Breast epithelium (tissue), 3 donors: ENCODE measurements around the gene PLEKHG4B.

ENCODE experiments used
- POLR2A ChIP-seq: fragments of 450-650 bp; IDR thresholded peaks from one replicate; pipeline ENCODE4 v1.6.1; 2016; ENCODE audit warnings: antibody characterized with exemption, mild to moderate bottlenecking, moderate library complexity
- POLR2AphosphoS5 ChIP-seq, 3 donors: sonication (generic); formaldehyde crosslinking; IDR thresholded peaks; one replicate each; pipeline ENCODE4 v1.6.1; 2017; ENCODE audit warnings: antibody characterized with exemption in 3 of 3
- TF ChIP-seq, protein P1 (sequence below), 3 donors: fragments of 450-650 bp; IDR thresholded peaks; one replicate each; pipeline ENCODE4 v1.5.1; 2016 to 2017; ENCODE audit warnings: antibody characterized with exemption in 3 of 3, mild to moderate bottlenecking in 3 of 3, moderate library complexity in 3 of 3

DNA sequence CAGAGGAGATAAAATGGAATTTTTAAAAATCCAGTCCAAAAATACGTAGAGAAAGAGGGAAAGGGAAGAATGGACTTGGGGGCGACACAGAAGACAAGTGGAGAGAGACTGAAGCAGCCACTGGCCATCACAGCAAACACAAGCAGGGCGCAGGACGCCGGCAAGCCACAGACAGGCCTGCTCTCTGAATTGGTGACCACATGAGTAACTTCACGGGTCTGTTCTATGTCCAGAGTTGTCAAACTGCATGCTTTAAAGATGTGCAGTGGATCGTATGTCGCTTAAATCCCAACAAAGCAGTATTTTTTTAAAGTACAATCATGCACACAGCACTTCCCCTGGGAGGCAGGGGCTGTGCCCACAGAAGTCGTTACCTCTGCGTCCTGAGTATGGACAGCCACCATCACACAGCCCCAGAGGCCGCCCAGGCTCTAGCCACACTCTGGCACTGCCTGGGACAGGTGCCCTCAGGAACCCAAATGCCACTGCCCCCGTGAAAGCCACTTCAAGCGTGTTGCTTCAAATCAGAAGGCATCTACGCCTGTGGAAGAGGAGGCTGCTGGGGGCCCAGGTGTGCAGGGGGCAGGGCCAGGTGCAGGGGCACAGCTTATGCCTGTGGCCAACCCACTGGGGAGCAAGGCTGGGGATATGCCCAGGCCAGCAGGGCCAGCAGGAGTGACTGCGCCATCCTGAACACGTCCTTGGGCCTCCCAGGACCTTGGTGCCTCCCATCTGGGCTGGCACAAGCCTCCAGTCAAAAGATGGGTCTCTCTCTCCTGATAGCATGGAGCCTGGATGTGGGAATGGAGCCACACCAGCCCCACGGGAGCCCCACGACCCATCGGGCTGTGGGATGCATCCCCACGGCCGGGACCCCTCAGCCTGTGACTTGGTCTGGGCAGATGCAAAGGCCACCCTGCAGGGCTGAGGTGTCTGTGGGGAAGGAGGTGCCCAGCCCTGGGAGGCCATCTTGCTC is 93.4 kb downstream of the PLEKHG4B start:
- TF ChIP-seq, protein P1, sequence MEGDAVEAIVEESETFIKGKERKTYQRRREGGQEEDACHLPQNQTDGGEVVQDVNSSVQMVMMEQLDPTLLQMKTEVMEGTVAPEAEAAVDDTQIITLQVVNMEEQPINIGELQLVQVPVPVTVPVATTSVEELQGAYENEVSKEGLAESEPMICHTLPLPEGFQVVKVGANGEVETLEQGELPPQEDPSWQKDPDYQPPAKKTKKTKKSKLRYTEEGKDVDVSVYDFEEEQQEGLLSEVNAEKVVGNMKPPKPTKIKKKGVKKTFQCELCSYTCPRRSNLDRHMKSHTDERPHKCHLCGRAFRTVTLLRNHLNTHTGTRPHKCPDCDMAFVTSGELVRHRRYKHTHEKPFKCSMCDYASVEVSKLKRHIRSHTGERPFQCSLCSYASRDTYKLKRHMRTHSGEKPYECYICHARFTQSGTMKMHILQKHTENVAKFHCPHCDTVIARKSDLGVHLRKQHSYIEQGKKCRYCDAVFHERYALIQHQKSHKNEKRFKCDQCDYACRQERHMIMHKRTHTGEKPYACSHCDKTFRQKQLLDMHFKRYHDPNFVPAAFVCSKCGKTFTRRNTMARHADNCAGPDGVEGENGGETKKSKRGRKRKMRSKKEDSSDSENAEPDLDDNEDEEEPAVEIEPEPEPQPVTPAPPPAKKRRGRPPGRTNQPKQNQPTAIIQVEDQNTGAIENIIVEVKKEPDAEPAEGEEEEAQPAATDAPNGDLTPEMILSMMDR (IDR thresholded peaks at IDR 0.05) = no peak
- TF ChIP-seq POLR2A = no peak
- TF ChIP-seq POLR2AphosphoS5 (IDR thresholded peaks at IDR 0.05) = no peak
